SU-DHL-6 (cell line): ENCODE results near the gene DUSP28.

Source experiments
- EZH2phosphoT487 ChIP-seq: fragments of 200-600 bp; sonication (generic), shearing (Covaris generic); conservative IDR thresholded peaks from 2 replicates; pipeline ENCODE4 v1.6.1; 2018; ENCODE audit warnings: mild to moderate bottlenecking, antibody characterized with exemption, low read length, moderate library complexity, mixed read lengths
- TF ChIP-seq, protein P1 (sequence below): fragments of 200-600 bp; sonication (generic); IDR thresholded peaks from one replicate; pipeline ENCODE4 v1.5.1; 2017; ENCODE audit warnings: antibody characterized with exemption, mild to moderate bottlenecking, low read length, moderate library complexity; ENCODE audit not compliant: insufficient read depth, poor library complexity, severe bottlenecking

DNA sequence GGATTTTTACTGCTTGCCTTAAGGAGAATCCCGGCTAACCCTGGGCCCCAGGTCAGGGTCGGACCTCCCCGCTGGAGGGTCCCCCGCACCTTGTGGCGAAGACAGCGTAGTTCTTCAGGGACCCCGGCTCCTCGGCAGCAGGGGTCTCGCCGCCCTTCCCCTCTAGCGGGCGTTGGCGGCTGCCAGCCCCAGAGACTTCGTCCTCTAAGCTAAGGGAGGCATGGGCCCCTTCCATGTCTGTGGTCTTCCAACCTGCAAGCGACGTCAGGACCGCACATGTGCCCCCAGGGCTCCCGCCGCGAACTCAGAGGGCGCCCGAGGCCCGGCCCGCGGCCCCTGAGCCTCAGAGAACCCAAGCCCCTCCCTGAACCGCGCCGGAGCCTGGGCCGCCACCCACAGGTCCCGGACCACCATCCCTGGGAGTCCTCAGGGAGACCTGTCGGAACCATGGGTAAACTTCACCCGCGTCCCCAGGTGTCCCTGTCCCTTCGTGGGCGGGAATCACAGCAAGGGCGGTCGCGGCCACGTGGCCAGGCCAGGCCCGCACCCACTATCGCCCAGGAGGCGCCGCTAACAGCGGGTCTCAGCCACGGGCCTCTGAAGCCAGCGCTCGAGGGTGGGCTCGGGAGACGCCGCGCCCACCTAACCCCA is 2.9 kb upstream of the DUSP28 start:
- TF ChIP-seq, protein P1, sequence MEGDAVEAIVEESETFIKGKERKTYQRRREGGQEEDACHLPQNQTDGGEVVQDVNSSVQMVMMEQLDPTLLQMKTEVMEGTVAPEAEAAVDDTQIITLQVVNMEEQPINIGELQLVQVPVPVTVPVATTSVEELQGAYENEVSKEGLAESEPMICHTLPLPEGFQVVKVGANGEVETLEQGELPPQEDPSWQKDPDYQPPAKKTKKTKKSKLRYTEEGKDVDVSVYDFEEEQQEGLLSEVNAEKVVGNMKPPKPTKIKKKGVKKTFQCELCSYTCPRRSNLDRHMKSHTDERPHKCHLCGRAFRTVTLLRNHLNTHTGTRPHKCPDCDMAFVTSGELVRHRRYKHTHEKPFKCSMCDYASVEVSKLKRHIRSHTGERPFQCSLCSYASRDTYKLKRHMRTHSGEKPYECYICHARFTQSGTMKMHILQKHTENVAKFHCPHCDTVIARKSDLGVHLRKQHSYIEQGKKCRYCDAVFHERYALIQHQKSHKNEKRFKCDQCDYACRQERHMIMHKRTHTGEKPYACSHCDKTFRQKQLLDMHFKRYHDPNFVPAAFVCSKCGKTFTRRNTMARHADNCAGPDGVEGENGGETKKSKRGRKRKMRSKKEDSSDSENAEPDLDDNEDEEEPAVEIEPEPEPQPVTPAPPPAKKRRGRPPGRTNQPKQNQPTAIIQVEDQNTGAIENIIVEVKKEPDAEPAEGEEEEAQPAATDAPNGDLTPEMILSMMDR, result peak; percentile 1
- TF ChIP-seq EZH2phosphoT487, result no peak
